Pancreas (tissue), 10 donors: Measurements from ENCODE around the gene NUAK2. TPM values are rescaled to one million over a fixed set of nuclear protein-coding genes. Genes with fewer than 3 reads are reported as not detected.
A peak's percentile ranks its signal among the peaks of the same experiment; 100 is the strongest.

ENCODE experiments used
- ATAC-seq, 4 donors: fragments of 200-7000 bp; cut with Tn5 transposase; one replicate each; pipeline versions ENCODE4 v1.8.0 to v1.9.1; 2020; ENCODE audit warnings: mild to moderate bottlenecking in 4 of 4, moderate library complexity in 4 of 4
- DNase-seq, 6 donors: peaks; one replicate each; pipeline ENCODE4 v3.0.0-alpha.2; 2020
- FAIRE-seq: peaks from 2 replicates; lab custom pipeline; 2012; peaks lifted over from hg19 to GRCh38; lab: Jason Lieb, UNC
- H3K27ac ChIP-seq, 4 donors: fragments of 200-600 bp; sonication (generic); 1 replicate in 3 of 4; 2 replicates in 1 of 4; pipeline versions ENCODE4 v1.5.0 to v1.8.0; 2020
- H3K27me3 ChIP-seq, 4 donors: fragments of 200-600 bp; one replicate each; pipeline ENCODE4 v1.8.0; 2021
- H3K36me3 ChIP-seq, 3 donors: fragments of 200-600 bp; sonication (generic) in 1 of 3; one replicate each; pipeline versions ENCODE4 v1.5.0 to v1.8.0; 2020 to 2021
- H3K4me1 ChIP-seq, 3 donors: fragments of 200-600 bp; one replicate each; pipeline ENCODE4 v1.8.0; 2021
- H3K4me3 ChIP-seq, 4 donors: fragments of 200-600 bp; sonication (generic) in 2 of 4; one replicate each; pipeline versions ENCODE4 v1.5.0 to v1.8.0; 2020 to 2021
- H3K9me3 ChIP-seq, 4 donors: fragments of 200-600 bp; one replicate each; pipeline ENCODE4 v1.8.0; 2021
- CTCF ChIP-seq, 4 donors: fragments of 200-600 bp; sonication (generic) in 3 of 4; IDR thresholded peaks; one replicate each; pipeline versions ENCODE4 v1.5.0 to v1.8.0; 2021; ENCODE audit warnings: antibody characterized with exemption in 4 of 4
- WGBS, 2 donors: extraction: QIAGEN DNeasy Blood & Tissue Kit; methylation state at CpG; one replicate each; pipeline ENCODE4 v1.1.7; 2013; 5-methylcytosine and 5-hydroxymethylcytosine counted together
- intact Hi-C, 3 donors: fragments of 100-400 bp; cut with DNase I; formaldehyde crosslinking; loops; one replicate each; pipeline versions ENCODE4 v1.11.1 to v1.14.2; 2022
- polyA plus RNA-seq, 2 donors: library from polyadenylated mRNA; stranded (reverse); fragments of 200-250 nt; gene quantifications; one replicate each; pipeline ENCODE4 v1.2.3, GENCODE V29; 2013
- total RNA-seq, 6 donors: library from RNA; stranded (reverse); fragmentation: NEBNext Ultra II Directional in 4 of 6; extraction: Animal tissue kit (Norgen Biotek cat#: 25700) in 4 of 6; gene quantifications; one replicate each; pipeline versions ENCODE4 v1.2.1 to v1.2.4, GENCODE V29; 2021 to 2023
- donor health status: healthy with polysubstance abuse.
- donor health status: DM: no; HTN: no; CAD: no; lungs with moderate emphysema.
- donor health status: DM: no; HTN: no; CAD: no.
- donor health status: control.
- donor health status: control.
- donor health status: Bipolar disorder and iron deficiency.
- donor health status: DM: yes; HTN: yes; CAD: no.
- donor health status: DM: no; HTN: no; CAD: no.
- donor health status: DM: no; HTN: no; CAD: no.
- donor health status: DM: yes; HTN: yes; CAD: no.

Gene NUAK2
- total and polyA plus RNA-seq, 8 donors = 6.3 to 14.4 (median 8.6) TPM

- intact Hi-C loops = loop anchor here in 2 of 3 donors (5.0 kb wide), 1 partner anchor 56 kb away; no protein-coding TSS in a partner anchor
- Histone ChIP-seq H3K4me3 (no peak overlapping the region), H3K27me3 (no peaks in the 10 kb centered on the region), H3K9me3 (no peaks in the 10 kb centered on the region), H3K36me3 (no peaks in the 10 kb centered on the region), H3K4me1 (peaks cover 14 to 17% (median 16%) of the 10 kb centered on the region in 3 donors), H3K27ac (no peak overlapping the region)
- peak in 1 of 6 donors; percentile 30 for DNase-seq
- ATAC-seq = no peak
- 90 to 94% methylated on average over 18 of the region's 18 CpGs for WGBS, 2 donors
- TF ChIP-seq CTCF (IDR thresholded peaks at IDR 0.05) = no peak
- FAIRE-seq = no peak
Observed at GRCh38 chr1:205271745-205272144, 49.8 kb downstream of the NUAK2 start.

- Histone ChIP-seq H3K27me3 (no peaks in the 10 kb centered on the region), H3K9me3 (no peaks in the 10 kb centered on the region), H3K27ac (peak overlapping the region in 1 of 4 donors; percentile 27), H3K36me3 (no peaks in the 10 kb centered on the region), H3K4me3 (no peak overlapping the region), H3K4me1 (peaks cover 14 to 16% (median 16%) of the 10 kb centered on the region in 3 donors)
- no peak for FAIRE-seq
- no peak for ATAC-seq
- DNase-seq = peak in 2 of 6 donors; percentile 26 to 31
- intact Hi-C loops = loop anchor here in 2 of 3 donors (5.0 kb wide), 1 partner anchor 56 kb away; no protein-coding TSS in a partner anchor
- 88 to 93% methylated on average over 8 of the region's 8 CpGs for WGBS, 2 donors
- no peak for TF ChIP-seq CTCF (IDR thresholded peaks at IDR 0.05)
Observed at GRCh38 chr1:205271277-205271676, 50.3 kb downstream of the NUAK2 start.

GRCh38 chr1:205270764-205271163 lies 50.8 kb downstream of the NUAK2 start:
- no peak for DNase-seq
- no peaks in the 10 kb centered on the region for H3K9me3 ChIP-seq
- H3K4me3 ChIP-seq = no peak overlapping the region
- H3K36me3 ChIP-seq = no peaks in the 10 kb centered on the region
- no peak for FAIRE-seq
- intact Hi-C loops = loop anchor here in 2 of 3 donors (5.0 kb wide), 1 partner anchor 57 kb away; no protein-coding TSS in a partner anchor
- 63 to 77% methylated on average over 8 of the region's 8 CpGs for WGBS, 2 donors
- H3K27me3 ChIP-seq = no peaks in the 10 kb centered on the region
- H3K4me1 ChIP-seq = peaks cover 10 to 14% (median 11%) of the 10 kb centered on the region in 3 donors
- peak overlapping the region in 1 of 4 donors; percentile 27 for H3K27ac ChIP-seq
- TF ChIP-seq CTCF (IDR thresholded peaks at IDR 0.05) = no peak
- no peak for ATAC-seq

GRCh38 chr1:205270271-205270670 lies 51.3 kb downstream of the NUAK2 start:
- Histone ChIP-seq H3K36me3 (no peaks in the 10 kb centered on the region), H3K27me3 (no peaks in the 10 kb centered on the region), H3K9me3 (no peaks in the 10 kb centered on the region), H3K27ac (no peak overlapping the region), H3K4me1 (peaks cover 5 to 9% (median 8%) of the 10 kb centered on the region in 3 donors), H3K4me3 (no peak overlapping the region)
- intact Hi-C loops = loop anchor here in 2 of 3 donors (5.0 kb wide), 1 partner anchor 57 kb away; no protein-coding TSS in a partner anchor
- DNase-seq (peak in 1 of 6 donors; percentile 11), FAIRE-seq (no peak), ATAC-seq (no peak)
- 87 to 90% methylated on average over 7 of the region's 7 CpGs for WGBS, 2 donors
- TF ChIP-seq CTCF (IDR thresholded peaks at IDR 0.05) = no peak

DNA sequence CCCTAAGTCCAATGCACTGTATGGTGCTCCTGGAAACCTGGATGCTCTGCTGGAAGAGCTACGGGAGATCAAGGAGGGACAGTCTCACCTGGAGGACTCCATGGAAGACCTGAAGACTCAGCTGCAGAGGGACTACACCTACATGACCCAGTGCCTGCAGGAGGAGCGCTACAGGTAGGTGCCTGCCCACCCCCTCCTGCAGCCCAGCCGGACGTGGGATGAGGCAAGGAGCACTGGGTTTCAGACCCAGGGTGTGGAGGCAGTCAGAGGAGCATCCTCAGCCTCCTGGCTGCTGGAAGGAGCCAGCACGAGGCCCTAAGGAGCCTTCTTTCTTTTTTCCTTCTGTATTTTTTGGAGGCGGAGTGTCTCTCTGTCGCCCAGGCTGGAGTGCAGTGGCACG lies 51.8 kb downstream of the NUAK2 start:
- no peak overlapping the region for H3K4me3 ChIP-seq
- no peak for ATAC-seq
- H3K9me3 ChIP-seq = no peaks in the 10 kb centered on the region
- no peaks in the 10 kb centered on the region for H3K27me3 ChIP-seq
- H3K27ac ChIP-seq = no peak overlapping the region
- H3K36me3 ChIP-seq = no peaks in the 10 kb centered on the region
- TF ChIP-seq CTCF (IDR thresholded peaks at IDR 0.05) = no peak
- intact Hi-C loops = loop anchor here in 2 of 3 donors (5.0 kb wide), 1 partner anchor 58 kb away; no protein-coding TSS in a partner anchor
- WGBS, 2 donors = 91 to 92% methylated on average over 8 of the region's 8 CpGs
- H3K4me1 ChIP-seq = peaks cover under 1 to 4% (median 2%) of the 10 kb centered on the region in 3 donors
- FAIRE-seq = no peak
- DNase-seq = no peak
